ENCODE data around the gene BAIAP2L1.
"Not testable (repeated sequence)": the region's sequence is repeated elsewhere in the genome, so short reads cannot be mapped to it uniquely, and the experiment has no call there.

BAIAP2L1 gene

DNA sequence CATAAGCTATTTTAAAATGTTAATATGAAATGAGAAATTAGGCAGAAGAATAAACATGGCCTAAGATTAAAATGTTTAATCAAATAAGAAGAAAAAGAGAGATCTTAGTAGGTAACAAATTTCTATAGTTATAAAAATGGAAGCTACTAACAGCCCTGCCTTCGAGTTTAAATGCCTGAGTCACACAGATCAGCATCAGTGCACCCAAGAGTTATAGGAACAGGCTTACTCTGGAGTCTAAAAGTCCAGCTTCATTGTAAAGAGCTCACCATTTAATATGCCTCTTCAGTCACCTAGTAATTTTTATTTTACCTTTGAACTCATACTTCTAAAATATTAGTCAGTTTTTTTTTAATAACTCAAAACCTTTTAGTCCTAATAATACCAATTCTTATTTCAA, 66.8 kb downstream of the BAIAP2L1 start:
- DNase-seq (ENCODE audit: low spot score in 2 of 2) = no peak
- no peak overlapping the region for H3K27ac Mint-ChIP-seq

GRCh38 chr7:98330926-98331529, 69.9 kb downstream of the BAIAP2L1 start:
- Mint-ChIP-seq H3K9me3 (peaks cover 5% of the 10 kb centered on the region), H3K27me3 (peaks cover 15% of the 10 kb centered on the region), H3K4me1 (peaks cover 2% of the 10 kb centered on the region), H3K36me3 (peaks cover 4% of the 10 kb centered on the region), H3K27ac (no peak overlapping the region), H3K4me3 (no peak overlapping the region)
- ATAC-seq (ENCODE audit: low read depth) = no peak
- DNase-seq (ENCODE audit: low spot score in 2 of 2) = no peak

More for the DNA sequence above, 66.8 kb downstream of the BAIAP2L1 start:
- peaks cover 6% of the 10 kb centered on the region for H3K27me3 Mint-ChIP-seq
- H3K9me3 Mint-ChIP-seq = peaks cover 6% of the 10 kb centered on the region
- H3K4me1 Mint-ChIP-seq = no peaks in the 10 kb centered on the region
- H3K4me3 Mint-ChIP-seq = no peak overlapping the region
- H3K36me3 Mint-ChIP-seq = peaks cover 2% of the 10 kb centered on the region
- ATAC-seq (ENCODE audit: low read depth) = no peak

DNA sequence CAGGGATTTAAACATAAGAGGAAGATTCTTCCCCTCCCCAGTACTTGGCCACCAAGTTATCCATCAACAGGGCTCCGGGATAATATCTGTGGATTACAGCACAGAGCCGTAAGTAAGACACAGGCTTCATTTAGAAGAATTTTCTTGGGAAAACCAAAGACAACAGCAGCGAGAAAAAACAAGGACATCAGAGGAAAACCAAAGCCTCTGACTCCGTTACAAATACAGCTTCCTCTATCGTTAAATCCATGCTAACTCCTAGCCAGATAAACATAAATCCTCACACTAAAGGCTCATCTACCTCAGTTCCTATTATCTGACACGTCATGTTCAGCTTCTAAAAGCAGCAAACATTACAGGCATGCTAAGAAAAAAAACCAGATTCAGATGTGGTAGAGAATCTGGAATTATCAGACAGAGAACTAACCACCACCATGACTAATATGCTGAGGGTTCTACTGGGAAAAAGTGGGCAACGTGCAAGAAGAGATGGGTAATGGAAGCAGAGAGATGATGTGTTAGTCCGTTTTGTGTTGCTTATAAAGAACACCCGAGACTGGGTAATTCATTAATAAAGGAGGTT, 71.0 kb downstream of the BAIAP2L1 start:
- H3K9me3 Mint-ChIP-seq = peaks cover 5% of the 10 kb centered on the region
- DNase-seq (ENCODE audit: low spot score in 2 of 2) = no peak
- no peak overlapping the region for H3K4me3 Mint-ChIP-seq
- H3K4me1 Mint-ChIP-seq = peaks cover 2% of the 10 kb centered on the region
- H3K27me3 Mint-ChIP-seq = peaks cover 13% of the 10 kb centered on the region
- H3K27ac Mint-ChIP-seq = no peak overlapping the region
- ATAC-seq (ENCODE audit: low read depth) = no peak
- H3K36me3 Mint-ChIP-seq = peaks cover 4% of the 10 kb centered on the region

DNA sequence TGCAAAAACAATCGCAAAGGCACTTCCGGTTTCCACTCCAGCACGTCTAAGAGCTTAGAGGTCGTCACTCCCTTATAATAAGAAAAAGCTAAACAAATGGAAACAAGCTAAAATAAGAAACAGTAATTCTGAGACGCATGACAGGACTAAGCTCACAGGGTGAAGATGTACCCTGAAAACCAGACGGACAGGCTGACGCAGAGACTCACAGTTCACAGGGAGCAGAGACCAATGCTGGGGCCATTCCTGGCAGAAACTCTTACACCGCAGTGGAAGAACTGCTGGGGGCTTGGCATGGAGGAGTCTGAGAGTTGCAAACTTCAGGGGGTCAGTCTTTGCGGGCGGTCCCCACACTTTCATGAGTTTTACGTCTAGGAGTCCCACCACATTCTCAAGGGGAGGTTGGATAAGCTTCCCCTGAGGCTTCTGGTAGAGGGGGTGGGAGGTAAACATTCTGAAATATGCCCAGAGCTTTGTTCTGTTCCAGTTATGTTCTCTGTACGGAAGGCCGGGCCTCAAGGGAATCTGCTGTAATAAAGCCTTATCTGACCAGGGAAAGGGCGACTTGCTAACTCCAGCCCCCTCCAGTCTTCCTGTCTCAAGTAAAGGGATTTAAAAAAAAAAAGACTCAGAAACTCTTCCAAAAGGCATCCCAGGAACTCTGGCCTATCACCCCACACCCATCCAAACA, 71.6 kb downstream of the BAIAP2L1 start:
- Mint-ChIP-seq H3K27ac (no peak overlapping the region), H3K27me3 (peaks cover 13% of the 10 kb centered on the region), H3K4me1 (peaks cover 2% of the 10 kb centered on the region), H3K36me3 (peaks cover 4% of the 10 kb centered on the region), H3K4me3 (no peak overlapping the region), H3K9me3 (peaks cover 5% of the 10 kb centered on the region)
- ATAC-seq (ENCODE audit: low read depth) (no peak), DNase-seq (ENCODE audit: low spot score in 2 of 2) (no peak)

DNA sequence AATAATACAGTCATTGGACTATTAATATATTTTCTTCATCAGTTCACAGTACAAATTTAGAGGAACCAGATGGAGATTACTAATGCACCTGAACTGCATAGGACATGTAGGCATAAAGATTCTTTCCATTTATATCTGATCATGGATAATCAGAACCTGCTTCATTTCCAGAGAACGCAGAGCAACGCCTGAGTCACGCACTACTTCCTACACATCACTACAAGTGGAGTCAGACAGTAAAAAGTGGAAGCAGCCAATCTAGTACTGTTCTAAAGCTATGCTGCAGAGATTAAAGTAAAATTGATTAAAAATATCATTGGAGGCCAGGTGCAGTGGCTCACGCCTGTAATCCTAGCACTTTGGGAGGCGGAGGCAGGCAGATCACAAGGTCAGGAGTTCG, 76.1 kb downstream of the BAIAP2L1 start:
- H3K27me3 Mint-ChIP-seq = peaks cover 18% of the 10 kb centered on the region
- peaks cover 2% of the 10 kb centered on the region for H3K4me1 Mint-ChIP-seq
- no peak for ATAC-seq (ENCODE audit: low read depth)
- no peaks in the 10 kb centered on the region for H3K9me3 Mint-ChIP-seq
- H3K27ac Mint-ChIP-seq = no peak overlapping the region
- H3K36me3 Mint-ChIP-seq = peaks cover 2% of the 10 kb centered on the region
- H3K4me3 Mint-ChIP-seq = no peak overlapping the region
- DNase-seq (ENCODE audit: low spot score in 2 of 2) = no peak

DNA sequence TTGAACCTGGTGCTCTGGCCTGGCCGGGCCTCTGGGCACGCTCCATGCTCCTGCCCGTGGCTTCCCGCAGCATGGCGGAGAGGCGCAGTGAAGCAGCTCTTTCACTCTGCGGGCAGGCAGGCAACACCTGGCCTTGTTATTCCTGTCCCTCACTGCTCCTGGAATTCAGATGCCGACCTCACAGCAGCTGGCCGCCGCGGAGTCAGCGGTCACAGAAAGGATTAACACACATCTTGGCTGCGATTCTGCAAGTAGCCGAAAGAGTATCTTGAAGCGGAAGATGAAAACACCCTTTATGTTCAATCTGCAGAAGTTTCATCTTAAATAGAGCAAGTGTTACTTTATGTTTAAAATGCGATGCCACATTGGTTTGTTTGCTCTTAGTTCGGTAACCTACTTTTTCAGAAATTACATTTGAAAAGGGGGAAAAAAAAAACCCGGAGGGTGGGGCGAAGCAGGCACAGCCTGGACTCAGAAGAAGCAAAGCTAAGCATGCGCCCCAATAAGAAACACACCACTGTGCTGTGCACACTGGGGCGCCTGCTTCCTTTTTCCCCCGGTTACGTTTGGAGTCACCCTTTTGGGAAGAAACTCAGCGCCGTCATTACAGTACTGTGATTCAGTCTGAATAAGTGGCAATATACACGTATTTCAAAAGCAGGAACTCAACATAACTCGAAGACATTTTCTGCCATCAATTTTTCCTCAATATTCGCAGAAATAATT, 77.1 kb downstream of the BAIAP2L1 start:
- ATAC-seq (ENCODE audit: low read depth) (no peak), DNase-seq (ENCODE audit: low spot score in 2 of 2) (no peak)
- H3K4me1 Mint-ChIP-seq = no peaks in the 10 kb centered on the region
- peaks cover 18% of the 10 kb centered on the region for H3K27me3 Mint-ChIP-seq
- H3K27ac Mint-ChIP-seq = no peak overlapping the region
- H3K4me3 Mint-ChIP-seq = no peak overlapping the region
- no peaks in the 10 kb centered on the region for H3K9me3 Mint-ChIP-seq
- peaks cover 2% of the 10 kb centered on the region for H3K36me3 Mint-ChIP-seq

GRCh38 chr7:98322331-98323270, 78.3 kb downstream of the BAIAP2L1 start:
- Mint-ChIP-seq H3K27ac (no peak overlapping the region), H3K9me3 (no peaks in the 10 kb centered on the region), H3K27me3 (peaks cover 24% of the 10 kb centered on the region), H3K36me3 (peaks cover 2% of the 10 kb centered on the region), H3K4me3 (no peak overlapping the region), H3K4me1 (peaks cover under 1% of the 10 kb centered on the region)
- no peak for DNase-seq (ENCODE audit: low spot score in 2 of 2)
- no peak for ATAC-seq (ENCODE audit: low read depth)

DNA sequence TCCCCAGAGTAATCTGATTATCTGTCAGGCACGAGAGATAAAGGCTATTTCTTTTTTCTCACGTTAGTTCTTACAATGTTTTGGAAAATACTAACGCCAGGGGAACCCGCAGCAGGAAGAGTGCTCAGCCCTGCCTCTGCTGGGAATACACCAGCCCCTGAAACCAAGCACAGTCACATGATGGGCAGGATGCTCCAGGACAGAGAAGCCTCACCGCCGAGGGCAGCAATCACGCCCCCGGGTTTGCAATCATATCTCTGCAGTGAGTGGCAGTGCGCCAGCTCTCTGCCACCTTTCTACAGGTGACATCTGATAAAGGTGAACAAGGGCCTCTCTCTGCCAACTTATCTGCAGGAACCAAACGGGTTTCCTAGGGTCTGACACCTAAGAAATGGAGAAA, 79.6 kb downstream of the BAIAP2L1 start:
- Mint-ChIP-seq H3K36me3 (no peaks in the 10 kb centered on the region), H3K27ac (no peak overlapping the region), H3K4me3 (no peak overlapping the region), H3K9me3 (no peaks in the 10 kb centered on the region), H3K27me3 (peaks cover 29% of the 10 kb centered on the region), H3K4me1 (peaks cover 5% of the 10 kb centered on the region)
- DNase-seq (ENCODE audit: low spot score in 2 of 2) (no peak), ATAC-seq (ENCODE audit: low read depth) (no peak)

DNA sequence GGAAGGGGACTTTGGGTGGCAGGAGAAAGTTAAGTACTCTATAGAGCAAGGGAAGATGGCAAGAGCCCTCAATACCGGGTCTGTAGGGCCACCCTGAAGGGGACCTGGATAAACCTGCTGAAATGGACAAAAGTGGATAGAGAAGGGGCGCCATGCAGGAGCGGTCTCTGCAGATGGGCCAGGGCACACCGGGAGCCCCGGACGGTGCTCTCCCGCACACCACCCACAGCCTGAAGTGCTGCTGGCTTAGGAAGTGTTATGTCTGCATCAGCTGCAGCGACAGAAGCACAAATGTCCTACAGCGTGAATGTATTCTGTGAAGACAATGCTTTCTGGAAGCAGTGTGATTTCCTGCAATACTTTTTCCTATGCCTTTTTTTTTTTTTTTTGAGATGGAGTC, 81.7 kb downstream of the BAIAP2L1 start:
- H3K27me3 Mint-ChIP-seq = peaks cover 33% of the 10 kb centered on the region
- no peak overlapping the region for H3K4me3 Mint-ChIP-seq

GRCh38 chr7:98317366-98318040, 83.4 kb downstream of the BAIAP2L1 start:
- no peak for ATAC-seq (ENCODE audit: low read depth)
- Mint-ChIP-seq H3K36me3 (no peaks in the 10 kb centered on the region), H3K4me3 (no peak overlapping the region), H3K27me3 (peaks cover 30% of the 10 kb centered on the region), H3K27ac (no peak overlapping the region), H3K9me3 (no peaks in the 10 kb centered on the region), H3K4me1 (peaks cover 20% of the 10 kb centered on the region)
- DNase-seq (ENCODE audit: low spot score in 2 of 2) = no peak

More for the DNA sequence above, 81.7 kb downstream of the BAIAP2L1 start:
- H3K27ac Mint-ChIP-seq = no peak overlapping the region
- ATAC-seq (ENCODE audit: low read depth) (no peak), DNase-seq (ENCODE audit: low spot score in 2 of 2) (no peak)
- no peaks in the 10 kb centered on the region for H3K36me3 Mint-ChIP-seq
- no peaks in the 10 kb centered on the region for H3K9me3 Mint-ChIP-seq
- peaks cover 20% of the 10 kb centered on the region for H3K4me1 Mint-ChIP-seq

GRCh38 chr7:98315994-98316527, 84.8 kb downstream of the BAIAP2L1 start:
- Mint-ChIP-seq H3K4me1 (peaks cover 20% of the 10 kb centered on the region), H3K27me3 (peaks cover 31% of the 10 kb centered on the region)
- not testable (repeated sequence) for DNase-seq (ENCODE audit: low spot score in 2 of 2); H3K36me3 Mint-ChIP-seq; H3K27ac Mint-ChIP-seq; ATAC-seq (ENCODE audit: low read depth); H3K4me3 Mint-ChIP-seq; H3K9me3 Mint-ChIP-seq

DNA sequence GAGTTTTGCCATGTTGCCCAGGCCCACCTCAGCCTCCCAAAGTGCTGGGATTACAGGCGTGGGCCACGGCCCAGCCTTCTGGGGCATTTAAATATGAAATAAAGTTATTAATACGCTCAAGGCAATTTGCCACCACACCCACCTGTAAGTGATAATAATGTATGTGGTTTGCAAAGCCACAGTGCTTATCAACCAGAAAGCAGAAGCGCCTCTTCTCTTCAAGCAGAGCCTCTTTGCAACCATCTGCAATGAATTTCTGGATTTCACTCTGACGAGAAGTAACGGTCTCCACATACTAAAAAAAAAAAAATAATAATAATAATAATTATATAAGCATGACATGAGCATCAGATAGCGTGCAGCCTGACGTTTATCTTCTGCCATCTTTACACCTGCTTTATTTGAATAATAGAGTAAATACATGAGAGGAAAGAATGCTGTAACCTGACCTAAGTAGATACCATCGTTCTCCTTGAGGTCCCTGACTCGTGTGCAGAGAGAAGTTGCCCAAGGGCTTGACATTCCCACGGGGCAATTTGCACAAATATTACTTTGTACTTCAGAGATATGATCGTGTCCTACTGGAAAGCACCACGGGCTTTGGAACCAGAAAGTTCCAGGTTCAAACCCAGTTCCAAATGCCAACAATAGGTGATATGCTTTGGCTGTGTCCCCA, 85.4 kb downstream of the BAIAP2L1 start:
- no peak overlapping the region for H3K4me3 Mint-ChIP-seq
- DNase-seq (ENCODE audit: low spot score in 2 of 2) = peak in 1 of 2 donors; percentile 39
- H3K27ac Mint-ChIP-seq = peak overlapping the region; percentile 93
- peak; percentile 74 for ATAC-seq (ENCODE audit: low read depth)
- H3K27me3 Mint-ChIP-seq = peaks cover 31% of the 10 kb centered on the region
- H3K9me3 Mint-ChIP-seq = no peaks in the 10 kb centered on the region
- peaks cover 20% of the 10 kb centered on the region for H3K4me1 Mint-ChIP-seq
- no peaks in the 10 kb centered on the region for H3K36me3 Mint-ChIP-seq
